IMR-90 (cell line): ENCODE results near the gene LAMA3. TPM values are rescaled to one million over a fixed set of nuclear protein-coding genes. Genes with fewer than 3 reads are reported as not detected.

Experiments used
- ATAC-seq: fragments of 200-7000 bp; cut with Tn5 transposase; 2 replicates; pipeline ENCODE4 v1.9.1; 2020; ENCODE audit warnings: low read depth, mild to moderate bottlenecking, moderate library complexity
- BruUV-seq: library from RNA; stranded (reverse); fragments of 400-500 nt; replicated peaks from 2 replicates; lab custom pipeline; 2021; lab: Mats Ljungman, UMichigan
- CTCF ChIA-PET: fragments of 300-600 bp; formaldehyde crosslinking; extraction: SDS; loops from one replicate; lab custom pipeline; 2021; ENCODE audit warnings: antibody characterized with exemption; lab: Yijun Ruan, JAX
- POLR2A ChIA-PET: fragments of 300-600 bp; sonication (Branson Sonifier 250); formaldehyde crosslinking; loops from one replicate; lab custom pipeline; 2022; ENCODE audit warnings: antibody characterized with exemption; ENCODE audit not compliant: unreplicated experiment; lab: Charles Lee
- DNase-seq: peaks from one replicate; pipeline ENCODE4 v3.0.0; 2013
- H2AFZ ChIP-seq: replicated peaks from 2 replicates; pipeline ENCODE3; 2013; ENCODE audit warnings: low read length, mild to moderate bottlenecking; ENCODE audit not compliant: poor library complexity
- H2AK5ac ChIP-seq: 2 replicates; pipeline ENCODE4 v1.6.1; 2013; ENCODE audit warnings: low read depth, low read length, inconsistent platforms
- H2AK9ac ChIP-seq: replicated peaks from 2 replicates; pipeline ENCODE3; 2013; ENCODE audit warnings: mild to moderate bottlenecking, low read depth, low read length, moderate library complexity; ENCODE audit not compliant: poor library complexity
- H2BK120ac ChIP-seq: 2 replicates; pipeline ENCODE4 v1.6.1; 2013; ENCODE audit warnings: low read depth, low read length, inconsistent platforms
- H2BK15ac ChIP-seq: 3 replicates; pipeline ENCODE4 v1.6.1; 2013; ENCODE audit warnings: low read depth, low read length, inconsistent platforms
- H2BK20ac ChIP-seq: 2 replicates; pipeline ENCODE4 v1.6.1; 2013; ENCODE audit warnings: low read depth, mild to moderate bottlenecking, inconsistent platforms, low read length, moderate library complexity
- H2BK5ac ChIP-seq: 2 replicates; pipeline ENCODE4 v1.6.1; 2013; ENCODE audit warnings: mild to moderate bottlenecking, low read depth, low read length, inconsistent platforms; ENCODE audit not compliant: poor library complexity, severe bottlenecking
- H3K14ac ChIP-seq: replicated peaks from 2 replicates; pipeline ENCODE4 v1.6.1; 2013; ENCODE audit warnings: low read depth, low read length, inconsistent platforms
- H3K18ac ChIP-seq: 2 replicates; pipeline ENCODE4 v1.6.1; 2013; ENCODE audit warnings: low read depth, low read length, control low read depth
- H3K23ac ChIP-seq: 2 replicates; pipeline ENCODE4 v1.6.1; 2013; ENCODE audit warnings: low read depth, low read length, inconsistent platforms
- H3K27ac ChIP-seq: 2 replicates; pipeline ENCODE4 v1.5.1; 2013; ENCODE audit warnings: mild to moderate bottlenecking, control low read depth, low read length; ENCODE audit not compliant: insufficient read depth
- H3K27me3 ChIP-seq: 2 replicates; pipeline ENCODE4 v1.6.1; 2013; ENCODE audit warnings: low read length; ENCODE audit not compliant: control insufficient read depth, insufficient read depth
- H3K36me3 ChIP-seq: 2 replicates; pipeline ENCODE4 v1.6.1; 2013; ENCODE audit warnings: low read length, mixed read lengths; ENCODE audit not compliant: control insufficient read depth, insufficient read depth
- H3K4ac ChIP-seq: 2 replicates; pipeline ENCODE4 v1.6.1; 2013; ENCODE audit warnings: low read depth, low read length, inconsistent platforms
- H3K4me1 ChIP-seq: 2 replicates; pipeline ENCODE4 v1.6.1; 2013; ENCODE audit warnings: low read length, mixed read lengths; ENCODE audit not compliant: control insufficient read depth, insufficient read depth
- H3K4me2 ChIP-seq: 2 replicates; pipeline ENCODE4 v1.6.1; 2013; ENCODE audit warnings: low read depth, mild to moderate bottlenecking, control low read depth, low read length, moderate library complexity
- H3K4me3 ChIP-seq: 2 replicates; pipeline ENCODE4 v1.5.1; 2013; ENCODE audit warnings: low read depth, mild to moderate bottlenecking, control low read depth, low read length, moderate library complexity; ENCODE audit not compliant: insufficient read depth
- H3K56ac ChIP-seq: 2 replicates; pipeline ENCODE4 v1.6.1; 2013; ENCODE audit warnings: low read length, inconsistent platforms; ENCODE audit not compliant: insufficient read depth; ENCODE audit errors: extremely low read depth
- H3K79me1 ChIP-seq, 2 experiments: 2 replicates each; pipeline ENCODE4 v1.6.1; 2013; ENCODE audit warnings: low read length in 2 of 2, inconsistent platforms in 1 of 2, low read depth in 1 of 2
- H3K9ac ChIP-seq: 2 replicates; pipeline ENCODE4 v1.6.1; 2013; ENCODE audit warnings: low read depth, low read length, control low read depth
- H3K9me1 ChIP-seq: 2 replicates; pipeline ENCODE4 v1.6.1; 2013; ENCODE audit warnings: low read length, inconsistent platforms; ENCODE audit not compliant: insufficient read depth
- H3K9me3 ChIP-seq: 2 replicates; pipeline ENCODE4 v1.6.1; 2013; ENCODE audit warnings: low read length; ENCODE audit not compliant: control insufficient read depth, insufficient read depth
- H4K20me1 ChIP-seq: 2 replicates; pipeline ENCODE4 v1.6.1; 2013; ENCODE audit warnings: low read length, inconsistent platforms; ENCODE audit not compliant: insufficient read depth
- H4K5ac ChIP-seq: 2 replicates; pipeline ENCODE4 v1.6.1; 2013; ENCODE audit warnings: mild to moderate bottlenecking, low read depth, low read length, control low read depth
- H4K8ac ChIP-seq, 2 experiments: 2 replicates each; pipeline ENCODE4 v1.6.1; 2013; ENCODE audit warnings: low read depth in 2 of 2, low read length in 2 of 2, control low read depth in 1 of 2, inconsistent platforms in 1 of 2
- H4K91ac ChIP-seq: 2 replicates; pipeline ENCODE4 v1.6.1; 2013; ENCODE audit warnings: low read depth, low read length, inconsistent platforms; ENCODE audit not compliant: insufficient read depth
- BHLHE40 ChIP-seq: fragments of 150-350 bp; IDR thresholded peaks from 2 replicates; pipeline ENCODE4 v1.6.1; 2016; ENCODE audit warnings: mild to moderate bottlenecking, low read depth, low read length
- CEBPB ChIP-seq: IDR thresholded peaks from 2 replicates; pipeline ENCODE4 v1.6.1; 2012; ENCODE audit warnings: low read depth, low read length, improper control_type of control experiment
- CHD1 ChIP-seq: IDR thresholded peaks from 2 replicates; pipeline ENCODE4 v1.6.1; 2012; ENCODE audit warnings: low read depth, low read length, improper control_type of control experiment
- ELK1 ChIP-seq: fragments of 150-350 bp; IDR thresholded peaks from 2 replicates; pipeline ENCODE4 v1.6.1; 2016; ENCODE audit warnings: low read depth, mild to moderate bottlenecking, low read length, moderate library complexity, borderline replicate concordance
- FOS ChIP-seq: fragments of 150-350 bp; IDR thresholded peaks from 2 replicates; pipeline ENCODE4 v1.6.1; 2016; ENCODE audit warnings: low read depth, low read length
- MAFK ChIP-seq: IDR thresholded peaks from 2 replicates; pipeline ENCODE4 v1.6.1; 2012; ENCODE audit warnings: low read depth, low read length, improper control_type of control experiment
- MAZ ChIP-seq: IDR thresholded peaks from 2 replicates; pipeline ENCODE4 v1.6.1; 2012; ENCODE audit warnings: low read depth, mild to moderate bottlenecking, low read length, improper control_type of control experiment, moderate library complexity, borderline replicate concordance
- MXI1 ChIP-seq: IDR thresholded peaks from 2 replicates; pipeline ENCODE4 v1.6.1; 2012; ENCODE audit warnings: low read depth, mild to moderate bottlenecking, low read length, moderate library complexity, borderline replicate concordance
- NFE2L2 ChIP-seq: fragments of 150-350 bp; IDR thresholded peaks from 2 replicates; pipeline ENCODE4 v1.6.1; 2016; ENCODE audit warnings: low read depth, mild to moderate bottlenecking, low read length
- POLR2A ChIP-seq: IDR thresholded peaks from 2 replicates; pipeline ENCODE4 v1.6.1; 2012; ENCODE audit warnings: mild to moderate bottlenecking, low read depth, low read length
- RAD21 ChIP-seq: IDR thresholded peaks from 2 replicates; pipeline ENCODE4 v1.6.1; 2012; ENCODE audit warnings: low read length, improper control_type of control experiment
- RCOR1 ChIP-seq: IDR thresholded peaks from 2 replicates; pipeline ENCODE4 v1.6.1; 2012; ENCODE audit warnings: mild to moderate bottlenecking, low read length, improper control_type of control experiment; ENCODE audit not compliant: insufficient replicate concordance
- SMC3 ChIP-seq: fragments of 150-350 bp; IDR thresholded peaks from 2 replicates; pipeline ENCODE4 v1.6.1; 2016; ENCODE audit warnings: low read depth, mild to moderate bottlenecking, antibody characterized with exemption, low read length, moderate library complexity
- USF2 ChIP-seq: fragments of 150-350 bp; IDR thresholded peaks from 2 replicates; pipeline ENCODE4 v1.6.1; 2017; ENCODE audit warnings: mild to moderate bottlenecking, antibody characterized with exemption, low read length, low read depth
- WGBS, 2 experiments: methylation state at CpG; one replicate each; pipeline versions ENCODE4 v1.1.5 to v1.1.7; 2013; ENCODE audit warnings: missing lambda C conversion rate in 2 of 2; ENCODE audit not compliant: insufficient read length in 1 of 2; ENCODE audit errors: extremely low coverage in 2 of 2; 5-methylcytosine and 5-hydroxymethylcytosine counted together
- dilution Hi-C: fragments of 300-500 bp; cut with HindIII; formaldehyde crosslinking; loops from one replicate; pipeline ENCODE4 v1.14.3; 2018; ENCODE audit warnings: low sequenced_read_pairs; ENCODE audit not compliant: unreplicated experiment
- in situ Hi-C: fragments of 300-500 bp; cut with MboI; formaldehyde crosslinking; loops from 3 replicates; pipeline ENCODE4 v1.14.3; 2019; ENCODE audit warnings: low sequenced_read_pairs, inconsistent platforms, mixed read lengths
- intact Hi-C: fragments of 100-400 bp; cut with micrococcal nuclease; formaldehyde crosslinking; loops from 2 replicates; pipeline ENCODE4 v1.10.0; 2022
- polyA plus RNA-seq, 3 experiments: library from polyadenylated mRNA; depleted of rRNA; stranded (reverse); fragments of >200 nt; gene quantifications; 2 replicates each; pipeline ENCODE4 v1.2.3, GENCODE V29; 2012; ENCODE audit warnings: low replicate concordance in 1 of 3
- total RNA-seq: library from RNA; depleted of rRNA; stranded (reverse); fragments of >200 nt; gene quantifications from 2 replicates; pipeline ENCODE4 v1.2.3, GENCODE V29; 2012

Gene LAMA3
- total and polyA plus RNA-seq, 2 of the 4 experiments (the other 2 are of a cell fraction), result 0.18 to 0.19 TPM

- no peak overlapping the region for H3K9ac ChIP-seq
- no peak overlapping the region for H4K8ac ChIP-seq
- peaks cover 2% of the 10 kb centered on the region; the same call in 1 of the 2 replicates for H3K27me3 ChIP-seq
- no peaks in the 10 kb centered on the region for H3K79me1 ChIP-seq
- H3K23ac ChIP-seq, result no peak overlapping the region
- H2BK120ac ChIP-seq, result no peak overlapping the region
- no peak overlapping the region for H4K91ac ChIP-seq
- TF ChIP-seq SMC3 (no peak), NFE2L2 (no peak), POLR2A (no peak), ELK1 (no peak), USF2 (no peak), MAZ (no peak), RAD21 (no peak), BHLHE40 (no peak), MAFK (no peak), FOS (no peak), CEBPB (no peak), MXI1 (no peak), CHD1 (no peak), RCOR1 (no peak)
- in situ Hi-C loops, result no loop called here
- H3K36me3 ChIP-seq, result peaks cover 1% of the 10 kb centered on the region; the same call in 1 of the 2 replicates
- H3K18ac ChIP-seq, result no peak overlapping the region
- no peak overlapping the region for H2AK5ac ChIP-seq
- no peak overlapping the region for H3K4ac ChIP-seq
- H2BK5ac ChIP-seq, result no peak overlapping the region
- ChIA-PET POLR2A (no interaction called here), CTCF (no interaction called here)
- no peak overlapping the region for H3K4me3 ChIP-seq
- DNase-seq (no peak), ATAC-seq (no peak)
- H3K4me2 ChIP-seq, result no peak overlapping the region
- intact Hi-C loops, result no loop called here
- no TSS peak for BruUV-seq
- H4K5ac ChIP-seq, result no peak overlapping the region
- no peak overlapping the region for H2BK20ac ChIP-seq
- no peak overlapping the region for H2BK15ac ChIP-seq
- H3K14ac ChIP-seq, result no peak overlapping the region
- H3K9me3 ChIP-seq, result no peaks in the 10 kb centered on the region
- no peak overlapping the region for H3K56ac ChIP-seq
- peaks cover 7% of the 10 kb centered on the region; the same call in 1 of the 2 replicates for H3K9me1 ChIP-seq
- peaks cover 3% of the 10 kb centered on the region for H3K4me1 ChIP-seq
- H3K27ac ChIP-seq, result no peak overlapping the region
- WGBS, 2 experiments, result no CpG with 5 or more reads among the region's 3 CpGs
- no peak overlapping the region for H2AFZ ChIP-seq
- H4K20me1 ChIP-seq, result no peaks in the 10 kb centered on the region
- dilution Hi-C loops, result no loop called here
- H2AK9ac ChIP-seq, result no peak overlapping the region
Observed at GRCh38 chr18:23850215-23850614, 161.0 kb downstream of the LAMA3 start.
